ENCODE measurements around the gene MLST8.

The MLST8 gene

GRCh38 chr16:2181952-2182351 lies 23.3 kb upstream of the MLST8 start:
- no peak for TF ChIP-seq CTCF (IDR thresholded peaks at IDR 0.05; ENCODE audit: low read depth, low read length)
- in situ Hi-C loops (cut with HindIII; ENCODE audit: low sequenced_read_pairs), result no loop called here
- DNase-seq (ENCODE audit: low read depth, low spot score), result no peak
- no peak overlapping the region for H3K4me3 ChIP-seq (ENCODE audit: low read depth, low read length)

- H3K4me3 ChIP-seq (ENCODE audit: low read depth, low read length), result no peak overlapping the region
- in situ Hi-C loops (cut with HindIII; ENCODE audit: low sequenced_read_pairs), result no loop called here
- DNase-seq (ENCODE audit: low read depth, low spot score), result no peak
- TF ChIP-seq CTCF (IDR thresholded peaks at IDR 0.05; ENCODE audit: low read depth, low read length), result no peak
These were observed 21.6 kb upstream of the MLST8 start for GRCh38 chr16:2183671-2184070.

GRCh38 chr16:2184346-2184745 lies 20.9 kb upstream of the MLST8 start:
- no peak for TF ChIP-seq CTCF (IDR thresholded peaks at IDR 0.05; ENCODE audit: low read depth, low read length)
- no peak overlapping the region for H3K4me3 ChIP-seq (ENCODE audit: low read depth, low read length)
- no peak for DNase-seq (ENCODE audit: low read depth, low spot score)
- in situ Hi-C loops (cut with HindIII; ENCODE audit: low sequenced_read_pairs), result no loop called here

- no peak overlapping the region for H3K4me3 ChIP-seq (ENCODE audit: low read depth, low read length)
- no peak for DNase-seq (ENCODE audit: low read depth, low spot score)
- TF ChIP-seq CTCF (IDR thresholded peaks at IDR 0.05; ENCODE audit: low read depth, low read length), result no peak
- in situ Hi-C loops (cut with HindIII; ENCODE audit: low sequenced_read_pairs), result no loop called here
These were observed 20.3 kb upstream of the MLST8 start for GRCh38 chr16:2184962-2185361.

- H3K4me3 ChIP-seq (ENCODE audit: low read depth, low read length), result no peak overlapping the region
- in situ Hi-C loops (cut with HindIII; ENCODE audit: low sequenced_read_pairs), result no loop called here
- TF ChIP-seq CTCF (IDR thresholded peaks at IDR 0.05; ENCODE audit: low read depth, low read length), result no peak
- DNase-seq (ENCODE audit: low read depth, low spot score), result no peak
These were observed 19.2 kb upstream of the MLST8 start for GRCh38 chr16:2186064-2186463.

- in situ Hi-C loops (cut with HindIII; ENCODE audit: low sequenced_read_pairs), result no loop called here
- H3K4me3 ChIP-seq (ENCODE audit: low read depth, low read length), result no peak overlapping the region
- TF ChIP-seq CTCF (IDR thresholded peaks at IDR 0.05; ENCODE audit: low read depth, low read length), result no peak
- DNase-seq (ENCODE audit: low read depth, low spot score), result no peak
These were observed 18.7 kb upstream of the MLST8 start for GRCh38 chr16:2186505-2186904.

- no peak for TF ChIP-seq CTCF (IDR thresholded peaks at IDR 0.05; ENCODE audit: low read depth, low read length)
- no peak for DNase-seq (ENCODE audit: low read depth, low spot score)
- H3K4me3 ChIP-seq (ENCODE audit: low read depth, low read length), result no peak overlapping the region
- in situ Hi-C loops (cut with HindIII; ENCODE audit: low sequenced_read_pairs), result no loop called here
These were observed 18.0 kb upstream of the MLST8 start for GRCh38 chr16:2187212-2187611.

All from astrocyte of the spinal cord (primary cell).